Stimulated activated naive CD8-positive, alpha-beta T cell treated with anti-CD3 and anti-CD28 coated beads, Interleukin-15, amount 100 ng/mL, for 72 hours (primary cell): ENCODE data around the gene CCDC92.

Experiments
- ATAC-seq: fragments of 150-1000 bp; cut with Tn5 transposase; 2 replicates; pipeline ENCODE4 v1.10.0; 2021; ENCODE audit warnings: mild to moderate bottlenecking, moderate library complexity
- DNase-seq, 2 donors: peaks; one replicate each; pipeline ENCODE4 v3.0.0; 2021 to 2022
- H3K27ac Mint-ChIP-seq, 2 donors: one replicate each; pipeline ENCODE4 v1.8.0; 2022; ENCODE audit warnings: mild to moderate bottlenecking in 2 of 2, mixed read lengths in 2 of 2, moderate library complexity in 2 of 2
- H3K27me3 Mint-ChIP-seq: one replicate; pipeline ENCODE4 v1.8.0; 2022; ENCODE audit warnings: mixed read lengths
- H3K4me1 Mint-ChIP-seq: one replicate; pipeline ENCODE4 v1.8.0; 2022; ENCODE audit warnings: mild to moderate bottlenecking, mixed read lengths
- H3K4me3 Mint-ChIP-seq, 2 donors: one replicate each; pipeline ENCODE4 v1.8.0; 2022; ENCODE audit warnings: mild to moderate bottlenecking in 2 of 2, mixed read lengths in 2 of 2, moderate library complexity in 1 of 2
- H3K9me3 Mint-ChIP-seq, 2 donors: one replicate each; pipeline ENCODE4 v1.8.0; 2022; ENCODE audit warnings: mixed read lengths in 2 of 2

The CCDC92 gene

GRCh38 chr12:123906711-123907420 is 65.8 kb downstream of the CCDC92 start:
- Mint-ChIP-seq H3K27me3 (peaks cover 5% of the 10 kb centered on the region), H3K4me1 (peaks cover 13% of the 10 kb centered on the region), H3K27ac (no peak overlapping the region), H3K9me3 (no peaks in the 10 kb centered on the region), H3K4me3 (no peak overlapping the region)
- ATAC-seq (no peak), DNase-seq (no peak)

GRCh38 chr12:123905319-123905925 is 67.2 kb downstream of the CCDC92 start:
- peak; percentile 41 for ATAC-seq

GRCh38 chr12:123903301-123904065 is 69.1 kb downstream of the CCDC92 start:
- no peak for ATAC-seq
- Mint-ChIP-seq H3K27me3 (peaks cover 13% of the 10 kb centered on the region), H3K9me3 (no peaks in the 10 kb centered on the region), H3K4me1 (peaks cover 16% of the 10 kb centered on the region), H3K4me3 (no peak overlapping the region), H3K27ac (peak overlapping the region in 1 of 2 donors; percentile 79)
- DNase-seq, result no peak

More at GRCh38 chr12:123905319-123905925, 67.2 kb downstream of the CCDC92 start:
- DNase-seq, result peak; percentile 61 to 62
- H3K27me3 Mint-ChIP-seq, result peaks cover 13% of the 10 kb centered on the region
- no peak overlapping the region for H3K4me3 Mint-ChIP-seq
- H3K4me1 Mint-ChIP-seq, result peaks cover 16% of the 10 kb centered on the region
- no peaks in the 10 kb centered on the region for H3K9me3 Mint-ChIP-seq
- no peak overlapping the region for H3K27ac Mint-ChIP-seq

- Mint-ChIP-seq H3K9me3 (no peaks in the 10 kb centered on the region), H3K27me3 (peaks cover 13% of the 10 kb centered on the region), H3K4me3 (no peak overlapping the region), H3K27ac (no peak overlapping the region), H3K4me1 (peaks cover 16% of the 10 kb centered on the region)
- ATAC-seq (no peak), DNase-seq (no peak)
Observed at GRCh38 chr12:123902821-123903220, 69.8 kb downstream of the CCDC92 start.

- H3K4me1 Mint-ChIP-seq, result peaks cover 16% of the 10 kb centered on the region
- peaks cover 13% of the 10 kb centered on the region for H3K27me3 Mint-ChIP-seq
- peak overlapping the region in 1 of 2 donors; percentile 78 for H3K4me3 Mint-ChIP-seq
- no peak overlapping the region for H3K27ac Mint-ChIP-seq
- ATAC-seq (peak; percentile 65), DNase-seq (no peak)
- no peaks in the 10 kb centered on the region for H3K9me3 Mint-ChIP-seq
Observed at GRCh38 chr12:123900871-123901376, 71.7 kb downstream of the CCDC92 start.

GRCh38 chr12:123899368-123899767 is 73.3 kb downstream of the CCDC92 start:
- Mint-ChIP-seq H3K4me3 (no peak overlapping the region), H3K9me3 (no peaks in the 10 kb centered on the region), H3K27ac (peak overlapping the region in 1 of 2 donors; percentile 48), H3K27me3 (peaks cover 13% of the 10 kb centered on the region), H3K4me1 (peaks cover 9% of the 10 kb centered on the region)
- DNase-seq (no peak), ATAC-seq (no peak)

GRCh38 chr12:123898673-123899072 is 74.0 kb downstream of the CCDC92 start:
- no peaks in the 10 kb centered on the region for H3K9me3 Mint-ChIP-seq
- DNase-seq, result no peak
- ATAC-seq, result no peak
- peaks cover 13% of the 10 kb centered on the region for H3K27me3 Mint-ChIP-seq
- H3K4me1 Mint-ChIP-seq, result peaks cover 9% of the 10 kb centered on the region
- no peak overlapping the region for H3K4me3 Mint-ChIP-seq
- no peak overlapping the region for H3K27ac Mint-ChIP-seq

GRCh38 chr12:123897221-123897620 is 75.4 kb downstream of the CCDC92 start:
- DNase-seq, result no peak
- Mint-ChIP-seq H3K27me3 (peaks cover 8% of the 10 kb centered on the region), H3K4me3 (no peak overlapping the region), H3K27ac (no peak overlapping the region), H3K4me1 (peaks cover 9% of the 10 kb centered on the region), H3K9me3 (no peaks in the 10 kb centered on the region)
- no peak for ATAC-seq

- Mint-ChIP-seq H3K27ac (no peak overlapping the region), H3K4me1 (peaks cover 9% of the 10 kb centered on the region), H3K27me3 (peaks cover 8% of the 10 kb centered on the region), H3K9me3 (no peaks in the 10 kb centered on the region), H3K4me3 (no peak overlapping the region)
- DNase-seq (no peak), ATAC-seq (no peak)
Observed at GRCh38 chr12:123896767-123897166, 75.9 kb downstream of the CCDC92 start.

- Mint-ChIP-seq H3K27ac (no peak overlapping the region), H3K27me3 (peaks cover 7% of the 10 kb centered on the region), H3K4me1 (no peaks in the 10 kb centered on the region), H3K9me3 (no peaks in the 10 kb centered on the region), H3K4me3 (no peak overlapping the region)
- DNase-seq (no peak), ATAC-seq (no peak)
Observed at GRCh38 chr12:123895451-123895850, 77.2 kb downstream of the CCDC92 start.

GRCh38 chr12:123894823-123895345 is 77.7 kb downstream of the CCDC92 start:
- DNase-seq, result no peak
- Mint-ChIP-seq H3K4me3 (no peak overlapping the region), H3K27ac (no peak overlapping the region), H3K27me3 (peaks cover 9% of the 10 kb centered on the region), H3K9me3 (no peaks in the 10 kb centered on the region), H3K4me1 (no peaks in the 10 kb centered on the region)
- ATAC-seq, result no peak

GRCh38 chr12:123893276-123893675 is 79.4 kb downstream of the CCDC92 start:
- H3K9me3 Mint-ChIP-seq, result no peaks in the 10 kb centered on the region
- no peak for ATAC-seq
- no peak overlapping the region for H3K27ac Mint-ChIP-seq
- no peak overlapping the region for H3K4me3 Mint-ChIP-seq
- H3K27me3 Mint-ChIP-seq, result peaks cover 15% of the 10 kb centered on the region
- DNase-seq, result no peak
- no peaks in the 10 kb centered on the region for H3K4me1 Mint-ChIP-seq

- H3K27me3 Mint-ChIP-seq, result peaks cover 15% of the 10 kb centered on the region
- ATAC-seq (no peak), DNase-seq (no peak)
- no peak overlapping the region for H3K4me3 Mint-ChIP-seq
- no peak overlapping the region for H3K27ac Mint-ChIP-seq
- no peaks in the 10 kb centered on the region for H3K9me3 Mint-ChIP-seq
- no peaks in the 10 kb centered on the region for H3K4me1 Mint-ChIP-seq
Observed at GRCh38 chr12:123892853-123893252, 79.8 kb downstream of the CCDC92 start.

GRCh38 chr12:123892180-123892559 is 80.5 kb downstream of the CCDC92 start:
- Mint-ChIP-seq H3K4me1 (no peaks in the 10 kb centered on the region), H3K9me3 (no peaks in the 10 kb centered on the region), H3K27ac (no peak overlapping the region), H3K27me3 (peaks cover 15% of the 10 kb centered on the region), H3K4me3 (no peak overlapping the region)
- DNase-seq (no peak), ATAC-seq (no peak)

GRCh38 chr12:123891516-123892179 is 81.0 kb downstream of the CCDC92 start:
- no peaks in the 10 kb centered on the region for H3K9me3 Mint-ChIP-seq
- peaks cover 15% of the 10 kb centered on the region for H3K27me3 Mint-ChIP-seq
- H3K4me3 Mint-ChIP-seq, result no peak overlapping the region
- DNase-seq (no peak), ATAC-seq (no peak)
- H3K27ac Mint-ChIP-seq, result no peak overlapping the region
- no peaks in the 10 kb centered on the region for H3K4me1 Mint-ChIP-seq
